Ecto neural progenitor cell (in vitro differentiated cells): Measurements from ENCODE around the gene SDE2.
"Not testable (repeated sequence)": the region's sequence is repeated elsewhere in the genome, so short reads cannot be mapped to it uniquely, and the experiment has no call there.

ENCODE experiments used
- DNase-seq: peaks from one replicate; pipeline ENCODE4 v3.0.0-alpha.2; 2018; ENCODE audit warnings: low spot score

SDE2 gene

DNA sequence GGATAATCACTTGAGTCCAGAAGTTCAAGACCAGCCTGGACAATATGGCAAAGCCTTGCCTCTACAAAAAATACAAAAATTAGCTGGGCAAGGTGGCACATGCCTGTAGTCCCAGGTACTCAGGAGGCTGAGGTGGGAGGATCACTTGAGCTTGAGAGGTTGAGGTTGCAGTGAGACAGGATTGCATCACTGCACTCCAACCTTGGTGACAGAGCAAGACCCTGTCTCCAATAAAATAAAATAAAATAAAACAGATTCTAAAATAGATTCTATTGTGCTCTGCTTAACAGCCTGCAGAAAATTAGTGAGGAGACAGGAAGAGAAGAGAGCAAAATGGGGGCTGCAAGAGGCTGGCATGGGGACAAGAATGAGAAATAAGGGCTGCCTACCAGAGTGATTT is 7.5 kb upstream of the SDE2 start:
- no peak for DNase-seq

DNA sequence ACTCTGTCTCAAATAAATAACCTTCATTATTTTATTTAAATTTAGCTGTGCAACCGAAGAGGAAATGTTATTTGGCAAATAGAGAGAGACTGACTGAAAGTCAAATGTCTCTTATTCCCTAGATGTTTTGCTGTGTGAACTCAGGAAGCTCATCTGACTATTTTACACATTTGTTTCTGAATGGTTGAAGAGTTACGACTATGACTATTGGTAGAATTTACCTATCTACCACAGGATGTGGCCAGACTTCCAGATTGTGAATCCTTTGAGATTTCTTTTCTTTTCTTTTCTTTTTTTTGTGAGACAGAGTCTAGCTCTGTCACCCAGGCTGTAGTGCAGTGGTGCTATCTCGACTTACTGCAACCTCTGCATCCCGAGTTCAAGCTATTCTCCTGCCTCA is 5.3 kb upstream of the SDE2 start:
- DNase-seq, result no peak

DNA sequence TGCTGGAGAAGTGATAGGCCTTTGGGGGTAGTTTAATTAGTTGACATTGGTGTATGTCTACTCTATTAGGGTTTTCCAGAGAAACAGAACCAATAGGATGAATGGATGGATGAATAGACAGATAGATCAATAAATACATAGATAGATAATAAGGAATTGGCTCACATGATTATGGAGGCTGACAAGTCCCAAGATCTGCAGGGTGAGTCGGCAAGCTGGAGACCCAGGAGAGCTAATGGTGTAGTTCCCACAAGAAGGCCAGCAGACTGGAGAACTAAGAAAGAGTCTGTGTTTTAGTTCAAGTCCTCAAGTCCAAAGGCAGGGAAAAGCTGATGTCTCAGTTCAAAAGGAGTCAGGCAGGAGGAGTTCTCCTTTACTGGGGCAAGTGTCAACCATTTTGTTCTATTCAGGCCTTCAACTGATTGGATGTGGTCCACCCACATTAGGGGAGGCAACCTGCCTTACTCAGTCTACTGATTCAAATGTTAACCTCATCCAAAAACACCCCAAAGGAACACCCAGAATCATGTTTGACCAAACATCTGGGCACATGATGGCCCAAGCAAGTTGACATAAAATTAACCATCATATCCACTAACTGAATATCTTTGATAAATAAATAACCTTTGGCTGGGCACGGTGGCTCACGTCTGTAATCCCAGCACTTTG is 4.5 kb upstream of the SDE2 start:
- no peak for DNase-seq

DNA sequence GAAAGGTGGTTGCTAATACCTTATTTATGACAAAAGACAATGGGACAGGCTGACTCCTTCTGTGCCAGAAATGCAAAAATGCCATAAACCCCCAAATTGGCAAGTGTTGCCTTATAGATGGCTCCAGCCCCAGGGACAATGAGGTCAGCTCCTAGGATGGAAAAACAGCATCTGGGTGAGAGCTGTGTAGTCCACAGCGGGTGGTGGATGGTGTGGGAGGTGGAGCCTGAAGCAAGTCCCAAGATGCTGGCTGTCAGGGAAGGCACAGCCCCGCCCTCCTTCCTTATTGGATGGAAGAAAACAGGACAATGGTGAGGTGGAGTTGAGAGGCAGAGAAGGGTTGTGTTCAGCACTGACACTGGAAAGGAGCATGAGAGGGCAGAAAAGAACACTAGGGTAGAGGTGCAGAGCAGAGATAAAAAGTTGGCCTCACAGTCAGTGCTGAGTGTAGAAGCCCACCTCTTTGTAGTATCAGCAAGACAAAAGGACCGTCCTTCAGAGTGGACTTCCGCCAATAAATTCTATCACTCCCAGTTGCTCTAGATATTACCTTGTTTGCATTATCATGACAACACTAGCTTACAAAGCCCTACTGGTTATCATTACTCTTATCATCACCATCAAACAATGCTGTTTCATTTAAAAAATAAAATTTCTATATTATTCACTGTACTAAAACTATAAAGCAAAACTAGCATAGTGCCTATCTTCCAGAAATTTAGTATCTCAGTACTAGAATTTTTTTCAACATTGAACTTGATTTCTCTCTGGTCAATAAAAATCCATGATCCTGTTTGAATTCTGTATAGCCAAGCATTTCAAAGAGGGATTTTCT is 3.7 kb upstream of the SDE2 start:
- peak; percentile 82 for DNase-seq

DNA sequence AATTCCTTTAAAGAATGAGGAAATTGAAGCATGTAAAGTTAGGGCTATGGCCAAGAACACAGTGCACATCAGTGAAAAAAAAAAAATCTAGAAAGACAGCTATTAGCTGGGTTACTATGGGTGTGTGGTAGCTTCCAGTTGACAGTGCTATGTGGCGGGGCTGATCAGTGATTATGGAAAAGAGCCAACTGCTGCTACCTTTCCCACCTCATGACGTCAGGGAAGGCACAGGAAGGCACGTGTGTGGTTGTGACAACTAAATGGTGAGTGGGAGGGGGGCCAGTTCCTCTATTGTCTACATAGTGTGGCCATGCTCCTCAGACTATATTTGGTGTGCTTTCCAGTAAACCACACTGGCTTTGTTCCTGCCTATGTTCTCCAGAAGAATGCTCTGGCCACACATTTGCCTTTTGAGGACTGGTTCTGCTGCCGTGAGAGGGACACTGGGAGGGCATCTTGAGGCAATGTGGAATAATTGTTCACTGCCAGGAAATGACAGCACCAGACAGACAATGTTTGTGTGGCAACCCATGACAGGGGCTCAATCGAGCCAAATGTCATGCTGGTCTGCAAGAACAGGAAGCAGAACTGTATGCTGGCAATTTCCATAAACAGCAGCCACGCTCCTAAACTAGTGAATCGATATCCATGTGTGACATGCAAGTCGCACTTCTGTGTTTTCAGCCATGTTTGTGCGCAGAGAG is 3.0 kb upstream of the SDE2 start:
- DNase-seq, result peak; percentile 48

DNA sequence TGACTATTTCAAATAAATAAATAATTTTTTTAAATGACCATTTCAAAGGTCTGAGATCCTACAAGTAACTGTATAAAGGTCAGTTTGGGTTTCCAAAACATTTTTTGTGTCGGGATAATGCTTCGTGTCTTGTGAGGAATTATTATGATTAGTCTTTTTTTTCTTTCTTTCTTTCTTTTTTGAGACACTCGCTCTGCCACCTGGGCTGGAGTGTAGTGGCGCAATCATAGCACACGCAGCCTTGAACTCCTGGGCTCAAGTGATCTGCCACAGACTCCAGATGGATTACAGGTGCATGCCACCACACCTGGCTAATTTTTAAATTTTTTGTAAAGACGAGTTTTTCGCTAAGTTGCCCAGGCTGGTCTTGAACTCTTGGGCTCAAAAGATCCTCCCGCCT is 1.9 kb upstream of the SDE2 start:
- no peak for DNase-seq

DNA sequence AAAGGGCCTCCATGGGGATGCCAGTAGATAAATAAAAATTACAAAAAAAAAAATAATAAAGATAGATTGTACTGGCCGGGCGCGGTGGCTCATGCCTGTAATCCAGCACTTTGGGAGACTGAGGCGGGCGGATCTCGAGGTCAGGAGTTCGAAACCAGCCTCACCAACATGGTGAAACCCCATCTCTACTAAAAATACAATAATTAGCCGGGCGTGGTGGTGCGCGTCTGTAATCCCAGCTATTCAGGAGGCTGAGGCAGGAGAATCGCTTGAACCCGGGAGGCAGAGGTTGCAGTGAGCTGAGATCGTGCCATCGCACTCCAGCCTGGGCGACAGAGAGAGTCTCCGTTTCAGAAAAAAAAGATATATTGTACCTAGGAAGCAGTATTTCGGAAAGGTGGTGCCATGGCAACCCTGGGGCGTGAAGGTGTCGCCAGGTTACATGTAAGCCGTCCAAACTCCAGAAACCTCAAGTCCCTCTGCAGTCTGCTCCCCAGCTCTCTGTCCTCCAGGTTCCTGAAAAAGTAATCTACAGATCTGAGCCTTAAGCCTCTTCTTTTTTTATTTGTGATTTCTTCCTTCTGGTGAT is 1.4 kb upstream of the SDE2 start:
- DNase-seq, result not testable (repeated sequence)

DNA sequence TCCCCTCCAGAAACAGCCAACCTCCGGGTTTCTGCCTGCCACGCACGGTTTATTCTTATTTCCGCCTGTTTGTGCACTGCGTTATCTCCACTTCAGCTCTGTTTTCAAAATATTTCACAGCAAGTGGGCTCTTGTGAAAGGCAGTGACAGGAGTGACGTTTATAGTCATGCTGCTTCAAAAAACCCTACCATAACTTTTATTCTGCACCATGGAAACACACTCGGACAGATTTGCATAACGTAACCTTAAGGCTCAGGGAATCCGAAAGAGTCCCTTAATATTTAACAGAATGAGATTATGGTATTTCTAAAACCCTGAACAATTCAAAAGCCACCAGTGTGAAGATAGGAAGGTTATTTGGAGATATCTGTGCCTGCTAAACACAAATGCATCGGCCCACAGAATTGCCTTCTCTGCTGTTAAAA is 782 bp upstream of the SDE2 start:
- DNase-seq, result no peak

DNA sequence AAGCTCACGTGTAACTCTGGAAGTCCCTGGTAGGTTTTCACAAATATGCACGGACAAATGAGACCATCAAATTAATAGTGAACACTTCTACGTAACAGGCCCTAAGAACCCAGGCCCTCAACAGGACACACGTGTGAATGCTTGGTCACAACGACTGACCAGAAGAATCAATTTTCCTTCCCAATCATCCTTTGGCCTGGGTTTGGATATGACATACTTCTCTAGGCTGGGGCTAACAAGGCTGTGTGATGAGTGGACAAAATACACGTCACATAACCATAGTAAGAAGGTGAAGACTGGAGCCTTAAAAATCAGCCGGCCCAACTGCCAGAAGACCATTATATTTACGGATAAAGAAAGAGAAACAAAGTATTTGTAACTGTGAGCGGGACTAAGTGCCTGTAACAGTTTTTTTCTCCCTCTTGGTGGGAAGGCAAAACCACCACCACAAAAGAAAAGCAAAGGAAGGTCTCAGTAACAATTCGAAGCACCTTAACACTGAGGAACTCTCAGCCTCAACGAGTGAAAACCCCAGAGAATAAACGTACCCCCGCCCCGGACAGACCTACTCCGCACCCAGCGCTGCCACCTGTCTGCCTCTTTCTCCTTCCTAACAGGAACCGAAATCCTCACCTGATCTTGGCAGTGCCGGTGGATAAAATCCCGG is 450 bp downstream of the SDE2 start:
- no peak for DNase-seq

DNA sequence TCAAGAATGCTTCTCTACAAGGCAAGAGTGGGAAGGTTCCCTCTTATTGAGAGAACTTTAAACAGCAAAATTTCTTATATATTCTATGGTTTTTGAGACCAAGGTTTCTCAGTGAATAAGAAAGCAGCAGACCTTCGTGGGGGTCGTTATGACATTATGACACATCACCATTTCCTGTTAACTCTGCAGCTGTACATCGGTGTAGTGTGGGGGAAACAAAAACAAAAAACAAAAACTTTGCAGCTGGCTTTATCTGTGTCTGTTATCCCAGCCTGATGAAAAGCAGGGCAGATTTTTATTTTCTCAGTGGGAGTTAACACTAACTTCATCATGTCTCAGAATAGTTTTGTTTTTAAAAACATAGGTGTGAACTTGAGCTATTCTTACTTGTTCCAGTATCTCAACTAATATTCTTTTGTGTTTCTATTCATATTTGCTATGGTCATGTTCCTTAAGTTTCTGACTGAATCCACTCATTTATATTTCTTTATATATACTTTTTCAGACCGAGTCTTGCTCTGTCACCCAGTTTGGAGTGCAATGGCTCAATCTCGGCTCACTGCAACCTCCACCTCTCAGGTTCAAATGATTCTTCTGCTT is 2.1 kb downstream of the SDE2 start:
- no peak for DNase-seq

DNA sequence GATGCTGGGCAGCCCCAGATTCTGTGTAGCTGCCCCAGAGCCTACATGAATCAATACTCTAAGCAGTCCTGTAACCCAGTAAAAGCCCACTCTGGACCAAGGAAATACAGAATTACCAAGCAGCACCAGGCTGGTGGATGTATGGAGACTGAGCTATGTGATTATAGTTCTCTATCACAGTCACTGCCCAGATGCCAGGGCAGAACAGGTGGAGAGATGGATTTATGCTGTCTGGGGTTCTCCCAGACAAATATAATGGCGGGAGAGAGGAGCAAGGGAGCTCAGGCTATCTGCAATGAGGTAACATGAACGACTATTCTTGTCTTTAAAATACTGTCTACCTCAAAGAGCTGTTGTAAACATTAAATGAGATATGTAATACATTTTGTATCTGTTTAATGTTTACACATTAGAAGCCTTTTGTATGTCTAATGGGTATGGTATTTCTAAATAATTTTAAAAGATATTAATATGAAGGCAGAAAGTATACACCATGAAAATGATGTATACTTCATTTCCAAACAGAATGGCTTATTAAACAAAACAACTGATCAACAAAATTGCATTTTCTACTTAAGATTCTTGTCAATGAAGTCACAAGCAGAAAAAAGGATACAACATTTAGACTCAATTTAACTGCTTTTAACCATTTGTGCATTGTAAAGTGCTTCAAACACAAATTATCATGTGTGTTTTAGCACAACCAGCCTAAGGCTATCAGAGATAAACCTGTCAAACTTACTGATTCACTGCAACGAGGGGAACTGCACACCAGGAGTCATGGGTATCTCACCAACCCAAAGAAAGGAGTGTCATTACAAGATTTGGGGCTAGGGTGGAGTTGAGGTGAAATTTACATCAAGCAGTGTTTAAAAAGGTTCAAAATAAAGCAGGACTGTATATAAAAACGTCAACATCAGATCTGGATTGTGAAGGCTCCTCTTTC is 3.0 kb downstream of the SDE2 start:
- no peak for DNase-seq

DNA sequence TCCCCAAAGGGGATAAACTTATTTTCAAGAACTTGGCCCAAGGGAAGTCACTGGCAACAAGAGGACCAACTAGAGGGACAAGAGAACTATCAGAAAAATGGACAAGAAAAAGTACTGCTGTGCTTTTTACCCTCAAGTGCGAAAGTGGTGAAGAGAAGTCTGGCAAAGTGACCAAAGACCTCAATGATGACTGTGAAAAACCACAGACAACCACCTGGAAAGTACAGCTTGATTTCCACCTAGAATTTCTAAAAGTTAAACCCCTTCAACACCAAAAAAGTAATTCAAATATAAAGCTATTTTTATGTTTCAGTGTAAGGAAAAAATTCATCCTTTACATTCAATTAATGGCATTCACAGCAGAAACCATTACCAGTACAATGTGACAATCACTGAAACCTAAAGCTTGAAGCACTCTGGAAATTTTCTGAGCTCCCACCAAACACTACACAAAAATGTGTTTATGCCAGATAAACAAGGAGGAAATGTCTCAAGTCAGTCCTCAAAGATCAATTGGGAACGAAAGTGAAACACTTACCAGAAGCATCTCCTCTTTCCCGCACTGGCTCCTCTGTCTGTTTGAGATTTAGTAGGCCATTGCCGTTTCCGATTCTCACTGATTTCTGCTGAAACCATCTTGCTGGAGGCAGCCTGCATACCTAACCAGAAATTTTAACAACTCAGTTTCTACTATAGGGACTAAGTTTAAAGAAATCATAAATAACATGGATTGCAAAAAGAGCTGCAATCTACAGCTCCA is 8.3 kb downstream of the SDE2 start:
- DNase-seq, result no peak

DNA sequence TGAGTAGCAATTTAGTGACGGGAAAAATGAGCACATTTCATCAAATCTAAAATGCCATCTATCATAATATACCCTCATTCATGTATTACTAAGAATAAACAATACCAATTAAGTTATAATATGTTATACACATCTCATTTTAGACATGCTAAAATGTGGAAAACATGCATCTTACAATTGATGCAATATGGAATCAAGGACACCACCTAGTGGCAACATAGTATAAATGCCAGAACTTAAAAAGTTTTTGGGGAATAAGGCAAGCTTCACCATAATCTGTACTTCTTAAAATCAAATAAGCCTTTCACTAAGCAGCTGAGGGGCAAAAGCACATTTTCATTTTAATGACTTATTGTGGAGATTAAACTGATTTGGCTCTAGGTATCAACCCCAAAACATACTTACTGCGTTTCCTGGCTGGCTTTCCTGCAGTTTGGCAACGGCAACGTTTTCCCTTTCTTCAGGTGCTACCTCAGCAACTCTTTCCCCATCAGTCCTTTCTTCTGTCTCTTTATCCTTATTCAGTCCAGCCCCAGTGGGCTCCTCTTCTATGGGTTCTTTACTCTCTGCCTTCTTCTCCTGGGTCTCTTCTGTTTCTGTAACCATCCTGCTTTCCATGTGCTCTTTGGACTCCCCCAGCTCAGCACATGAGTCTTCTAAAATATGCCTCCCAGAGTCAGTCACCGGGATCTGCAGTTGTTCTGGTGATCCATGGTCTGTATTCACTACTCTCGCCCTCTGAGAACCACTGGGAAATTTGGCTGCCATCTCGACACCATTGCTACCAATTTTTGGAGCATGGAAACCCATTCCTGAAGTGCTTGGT is 11.4 kb downstream of the SDE2 start:
- no peak for DNase-seq

DNA sequence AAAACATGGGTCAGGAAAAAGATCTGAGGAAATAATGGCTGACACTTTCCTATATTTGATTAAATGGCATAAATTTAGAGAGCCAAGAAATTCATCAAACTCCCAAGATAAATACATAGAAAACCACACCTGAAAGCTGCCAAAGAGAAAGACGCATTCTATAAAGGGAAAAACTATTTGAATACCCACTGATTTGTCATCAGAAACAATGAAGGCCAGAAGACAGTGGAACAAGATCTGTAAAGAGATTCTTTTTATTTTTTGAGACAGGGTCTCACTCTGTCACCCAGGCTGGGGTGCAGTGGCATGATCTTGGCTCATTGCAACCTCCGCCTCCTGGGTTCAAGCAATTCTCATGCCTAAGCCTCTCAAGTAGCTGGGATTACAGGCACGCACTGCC is 17.4 kb downstream of the SDE2 start:
- DNase-seq, result no peak

DNA sequence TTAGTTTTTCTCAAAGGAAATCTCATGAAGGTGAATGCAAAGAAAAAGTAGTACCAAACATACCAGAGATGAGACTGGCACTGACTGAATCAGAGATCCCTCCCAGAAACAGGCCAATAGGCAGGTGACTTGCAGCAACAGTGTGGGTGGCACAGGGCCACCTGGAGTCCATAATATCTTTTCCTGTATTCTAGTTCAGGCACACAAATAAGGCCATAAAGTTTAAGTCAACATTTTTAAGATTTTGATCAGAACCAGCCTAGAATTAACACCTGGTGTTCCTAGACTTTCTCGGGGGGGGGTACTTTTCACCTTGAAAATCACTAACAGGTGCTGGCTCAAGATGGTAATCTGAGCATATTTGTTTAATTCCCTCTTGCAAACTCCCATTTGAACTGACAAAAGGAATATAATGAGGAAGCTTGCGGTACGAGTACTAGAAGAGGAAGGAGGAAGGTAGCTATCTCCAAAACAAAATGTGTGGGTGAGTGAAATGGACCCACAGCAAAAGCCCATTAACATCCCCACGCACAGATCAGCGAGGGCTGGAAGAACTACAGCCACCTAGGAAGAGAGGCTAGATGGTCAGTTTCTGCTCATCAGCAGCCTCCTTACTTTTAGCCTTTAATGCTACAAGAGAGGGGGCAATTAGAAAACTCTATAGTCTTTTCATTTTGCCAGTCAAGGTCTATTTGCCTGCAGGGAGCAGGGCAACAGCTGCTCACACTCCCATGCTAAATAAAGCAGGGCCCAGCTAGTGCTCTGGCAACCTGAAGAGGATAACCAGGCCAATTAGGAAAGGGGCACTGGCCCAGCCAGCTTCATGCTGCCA is 18.9 kb downstream of the SDE2 start:
- DNase-seq, result no peak

DNA sequence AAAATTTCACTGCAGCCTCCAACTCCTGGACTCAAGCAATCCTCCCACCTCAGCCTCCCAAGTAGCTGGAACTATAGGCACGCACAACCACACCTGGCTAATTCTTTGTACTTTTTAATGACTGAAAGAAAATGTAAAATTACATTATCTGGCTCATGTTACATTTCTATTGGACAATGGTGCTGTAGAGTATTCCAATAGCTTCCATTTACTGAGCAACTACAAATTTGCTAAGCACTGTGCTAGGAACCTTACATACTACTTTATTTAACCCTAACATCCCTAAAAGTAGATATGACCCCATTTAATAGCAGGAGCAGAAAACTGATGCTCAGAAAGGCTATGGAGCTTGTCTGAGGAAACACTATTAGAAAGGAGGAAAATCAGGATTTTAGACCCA is 19.7 kb downstream of the SDE2 start:
- DNase-seq, result no peak

DNA sequence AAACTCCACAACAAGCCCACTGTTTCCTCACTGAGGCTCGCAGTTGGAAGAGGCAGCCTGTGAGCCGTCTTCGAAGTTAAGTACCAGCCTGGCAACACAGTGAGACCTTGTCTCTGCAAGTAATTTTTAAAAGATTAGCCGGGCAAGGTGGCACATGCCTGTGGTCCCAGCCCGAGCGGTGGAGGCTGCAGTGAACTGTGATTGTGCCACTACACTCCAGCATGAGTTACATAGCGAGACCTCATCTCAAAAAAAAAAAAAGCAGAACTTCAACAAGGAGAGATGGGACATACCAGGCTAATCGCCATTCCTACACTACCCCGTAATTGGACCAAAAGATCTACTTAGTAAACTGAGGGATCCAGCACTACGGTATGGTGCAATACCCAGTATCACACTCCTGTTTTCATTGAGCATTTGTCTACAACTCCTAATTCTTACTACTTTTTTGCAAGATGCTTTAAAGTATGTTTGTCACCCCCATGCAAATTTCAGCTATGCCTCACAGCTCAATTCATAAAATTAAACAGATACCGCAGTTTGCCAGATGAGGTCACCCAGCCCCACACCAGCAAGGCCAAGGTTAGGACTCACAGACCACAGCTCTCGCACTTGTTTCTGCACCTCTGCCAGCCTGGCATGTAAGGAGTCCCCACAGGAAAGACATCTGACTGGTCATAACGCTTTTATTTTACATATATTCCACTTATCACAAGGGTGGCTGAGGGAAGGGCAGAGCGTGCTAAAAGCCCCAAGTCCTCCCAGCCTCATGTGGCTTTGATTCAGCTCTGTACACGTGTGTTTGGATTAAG is 21.0 kb downstream of the SDE2 start:
- no peak for DNase-seq
